Dermis blood vessel endothelial cell (primary cell): ENCODE results near the gene STAT5A. TPM values are rescaled to one million over a fixed set of nuclear protein-coding genes. Genes with fewer than 3 reads are reported as not detected.
"Not testable (repeated sequence)": the region's sequence is repeated elsewhere in the genome, so short reads cannot be mapped to it uniquely, and the experiment has no call there.

Experiments used
- DNase-seq: peaks from one replicate; pipeline ENCODE4 v3.0.0; 2010
- total RNA-seq: library from RNA; depleted of rRNA; stranded (reverse); fragments of >200 nt; gene quantifications from 2 replicates; pipeline ENCODE4 v1.2.3, GENCODE V29; 2014

The STAT5A gene
- total RNA-seq, 1 donor from 2014 or later: 60.2 TPM

- no peak for DNase-seq
Measured at GRCh38 chr17:42338427-42338985, 50.2 kb downstream of the STAT5A start.

GRCh38 chr17:42339221-42339620 lies 50.9 kb downstream of the STAT5A start:
- no peak for DNase-seq

- no peak for DNase-seq
Measured at GRCh38 chr17:42340691-42341127, 52.4 kb downstream of the STAT5A start.

- DNase-seq: no peak
Measured at GRCh38 chr17:42341568-42341967, 53.3 kb downstream of the STAT5A start.

GRCh38 chr17:42342242-42343008 lies 54.1 kb downstream of the STAT5A start:
- DNase-seq: no peak

GRCh38 chr17:42345396-42346073 lies 57.2 kb downstream of the STAT5A start:
- no peak for DNase-seq

- DNase-seq: no peak
Measured at GRCh38 chr17:42346481-42346880, 58.2 kb downstream of the STAT5A start.

- peak; percentile 86 for DNase-seq
Measured at GRCh38 chr17:42347198-42347597, 58.9 kb downstream of the STAT5A start.

- DNase-seq: no peak
Measured at GRCh38 chr17:42347606-42348005, 59.3 kb downstream of the STAT5A start.

GRCh38 chr17:42348104-42348503 lies 59.8 kb downstream of the STAT5A start:
- no peak for DNase-seq

- DNase-seq: no peak
Measured at GRCh38 chr17:42354956-42355843, 66.9 kb downstream of the STAT5A start.

- no peak for DNase-seq
Measured at GRCh38 chr17:42358434-42358833, 70.1 kb downstream of the STAT5A start.

- no peak for DNase-seq
Measured at GRCh38 chr17:42359133-42359532, 70.8 kb downstream of the STAT5A start.

GRCh38 chr17:42360388-42360787 lies 72.1 kb downstream of the STAT5A start:
- not testable (repeated sequence) for DNase-seq

Other genes starting within 250 kb of the STAT5A start
- gene C17orf113, start 237.9 kb upstream of the STAT5A start, total RNA-seq: 0.17 and 0.33 TPM in 2 replicates
- gene ZNF385C, start 190.0 kb upstream of the STAT5A start, total RNA-seq: not detected in 2 replicates
- gene DHX58, start 175.8 kb upstream of the STAT5A start, total RNA-seq: 6.9 and 10.6 TPM in 2 replicates
- 10.2 and 15.4 TPM in 2 replicates for gene KAT2A, start 167.1 kb upstream of the STAT5A start, total RNA-seq
- gene HSPB9, start 165.7 kb upstream of the STAT5A start, total RNA-seq: 0.17 TPM in 1 of 2 replicates, not detected in the other
- 82.2 and 136 TPM in 2 replicates for gene RAB5C, start 133.5 kb upstream of the STAT5A start, total RNA-seq
- under 0.01 and 0.05 TPM in 2 replicates for gene KCNH4, start 107.4 kb upstream of the STAT5A start, total RNA-seq
- not detected in 2 replicates for gene HCRT, start 103.0 kb upstream of the STAT5A start, total RNA-seq
- gene GHDC, start 94.0 kb upstream of the STAT5A start, total RNA-seq: 28.6 and 36.5 TPM in 2 replicates
- 46.3 and 46.8 TPM in 2 replicates for gene STAT5B, start 12.1 kb upstream of the STAT5A start, total RNA-seq
- gene STAT3, start 99.9 kb downstream of the STAT5A start, total RNA-seq: 131 and 179 TPM in 2 replicates
- gene CAVIN1, start 134.8 kb downstream of the STAT5A start, total RNA-seq: 768 and 840 TPM in 2 replicates
- 27.9 and 42.9 TPM in 2 replicates for gene ATP6V0A1, start 170.4 kb downstream of the STAT5A start, total RNA-seq
- gene NAGLU, start 247.7 kb downstream of the STAT5A start, total RNA-seq: 44.9 and 53.3 TPM in 2 replicates